SK-N-SH (cell line): ENCODE data around the gene SOX18. TPM values are rescaled to one million over a fixed set of nuclear protein-coding genes. Genes with fewer than 3 reads are reported as not detected.

Experiments used
- CTCF ChIA-PET: fragments of 300-600, 350-600 bp; formaldehyde crosslinking; extraction: SDS; loops from one replicate; lab custom pipeline; 2021; lab: Yijun Ruan, JAX
- POLR2A ChIA-PET: fragments of 350-600 bp; sonication (Branson Sonifier 250); formaldehyde crosslinking; extraction: SDS; loops from one replicate; lab custom pipeline; 2020; ENCODE audit warnings: antibody characterized with exemption, inconsistent platforms; lab: Yijun Ruan, JAX
- DNase-seq: peaks from one replicate; pipeline ENCODE4 v3.0.0; 2012
- H2AFZ ChIP-seq: fragments of 200-600 bp; sonication (generic); 2 replicates; pipeline ENCODE4 v1.8.1; 2016; ENCODE audit warnings: antibody characterized with exemption, mild to moderate bottlenecking, low read depth
- H3F3A ChIP-seq: fragments of 200-600 bp; sonication (generic); replicated peaks from 2 replicates; pipeline ENCODE3; 2016; ENCODE audit warnings: antibody characterized with exemption, mild to moderate bottlenecking; ENCODE audit not compliant: insufficient read depth
- H3K27ac ChIP-seq, 2 experiments: fragments of 200-500 bp in 1 of 2; fragments of 200-600 bp in 1 of 2; sonication (Bioruptor generic) in 1 of 2; sonication (generic), shearing (Covaris generic) in 1 of 2; 2 replicates each; pipeline versions ENCODE4 v1.5.1 to v1.6.1; 2014 to 2016; ENCODE audit warnings: low read depth in 2 of 2, inconsistent platforms in 1 of 2, low read length in 1 of 2, mild to moderate bottlenecking in 1 of 2, mixed read lengths in 1 of 2
- H3K27me3 ChIP-seq: fragments of 200-600 bp; sonication (generic), shearing (Covaris generic); 2 replicates; pipeline ENCODE4 v1.6.1; 2016; ENCODE audit warnings: mixed run types; ENCODE audit not compliant: insufficient read depth
- H3K36me3 ChIP-seq, 2 experiments: fragments of 200-500 bp in 1 of 2; fragments of 200-600 bp in 1 of 2; sonication (Bioruptor generic) in 1 of 2; sonication (generic) in 1 of 2; replicated peaks in 1 of 2; 2 replicates each; pipeline versions ENCODE3 to v1.5.1; 2014 to 2016; ENCODE audit warnings: low read length in 1 of 2, mild to moderate bottlenecking in 1 of 2; ENCODE audit not compliant: insufficient read depth in 2 of 2, control insufficient read depth in 1 of 2
- H3K4me1 ChIP-seq, 2 experiments: fragments of 200-500 bp in 1 of 2; fragments of 200-600 bp in 1 of 2; sonication (Bioruptor generic) in 1 of 2; sonication (generic), shearing (Covaris generic) in 1 of 2; 2 replicates each; pipeline versions ENCODE4 v1.5.1 to v1.6.1; 2014 to 2016; ENCODE audit warnings: low read depth in 1 of 2, low read length in 1 of 2, mixed run types in 1 of 2; ENCODE audit not compliant: insufficient read depth in 2 of 2, control insufficient read depth in 1 of 2
- H3K4me2 ChIP-seq: fragments of 200-600 bp; sonication (generic), shearing (Covaris generic); 2 replicates; pipeline ENCODE4 v1.6.1; 2017; ENCODE audit warnings: mixed run types
- H3K4me3 ChIP-seq, 2 experiments: fragments of 200-500 bp in 1 of 2; fragments of 200-600 bp in 1 of 2; sonication (Bioruptor generic) in 1 of 2; sonication (generic), shearing (Covaris generic) in 1 of 2; 2 replicates each; pipeline versions ENCODE4 v1.5.1 to v1.8.1; 2014 to 2016; ENCODE audit warnings: low read depth in 2 of 2, inconsistent platforms in 1 of 2, low read length in 1 of 2, mild to moderate bottlenecking in 1 of 2, mixed read lengths in 1 of 2, moderate library complexity in 1 of 2
- H3K79me2 ChIP-seq: fragments of 200-600 bp; sonication (generic); 2 replicates; pipeline ENCODE4 v1.8.1; 2017; ENCODE audit warnings: mild to moderate bottlenecking; ENCODE audit not compliant: insufficient read depth
- H3K9ac ChIP-seq: fragments of 200-600 bp; sonication (generic); 2 replicates; pipeline ENCODE4 v1.6.1; 2017; ENCODE audit warnings: mixed run types
- H3K9me2 ChIP-seq: fragments of 200-600 bp; sonication (generic); 2 replicates; pipeline ENCODE4 v1.6.1; 2017; ENCODE audit warnings: mixed run types
- H3K9me3 ChIP-seq: fragments of 200-600 bp; sonication (generic); 2 replicates; pipeline ENCODE4 v1.6.1; 2017; ENCODE audit warnings: mixed run types, mild to moderate bottlenecking, moderate library complexity
- H4K20me1 ChIP-seq: fragments of 200-600 bp; sonication (generic); 2 replicates; pipeline ENCODE4 v1.6.1; 2017; ENCODE audit warnings: mild to moderate bottlenecking, mixed run types; ENCODE audit not compliant: insufficient read depth
- CTCF ChIP-seq: fragments of 200-600 bp; sonication (generic); IDR thresholded peaks from 2 replicates; pipeline ENCODE4 v1.6.1; 2017; ENCODE audit warnings: antibody characterized with exemption, mild to moderate bottlenecking, moderate library complexity
- FOSL2 ChIP-seq: IDR thresholded peaks from 2 replicates; pipeline ENCODE4 v1.4.0; 2012; ENCODE audit warnings: low read depth, mild to moderate bottlenecking, moderate library complexity, borderline replicate concordance
- FOXJ3 ChIP-seq: sonication (generic); formaldehyde crosslinking; IDR thresholded peaks from 2 replicates; pipeline ENCODE4 v1.5.1; 2020; ENCODE audit warnings: mild to moderate bottlenecking, missing genetic modification reagents
- GABPA ChIP-seq: IDR thresholded peaks from 2 replicates; pipeline ENCODE4 v1.4.0; 2012; ENCODE audit warnings: low read depth, mild to moderate bottlenecking
- JUND ChIP-seq: IDR thresholded peaks from 2 replicates; pipeline ENCODE4 v1.4.0; 2012
- MAX ChIP-seq: IDR thresholded peaks from 2 replicates; pipeline ENCODE4 v1.4.0; 2012; ENCODE audit warnings: low read depth
- NFIC ChIP-seq: IDR thresholded peaks from 2 replicates; pipeline ENCODE4 v1.4.0; 2012; ENCODE audit warnings: borderline replicate concordance
- NRF1 ChIP-seq: IDR thresholded peaks from 2 replicates; pipeline ENCODE4 v1.6.1; 2012; ENCODE audit warnings: low read depth, mild to moderate bottlenecking, low read length
- RCOR1 ChIP-seq: fragments of 150-350 bp; IDR thresholded peaks from 2 replicates; pipeline ENCODE4 v1.6.1; 2017; ENCODE audit warnings: antibody characterized with exemption, low read length
- REST ChIP-seq: IDR thresholded peaks from 2 replicates; pipeline ENCODE4 v1.6.1; 2012; ENCODE audit warnings: mild to moderate bottlenecking, low read depth, low read length, moderate library complexity
- RFX5 ChIP-seq: IDR thresholded peaks from 2 replicates; pipeline ENCODE4 v1.6.1; 2012; ENCODE audit warnings: mild to moderate bottlenecking, improper control_type of control experiment, low read length
- RXRA ChIP-seq: IDR thresholded peaks from 2 replicates; pipeline ENCODE4 v1.4.0; 2012; ENCODE audit warnings: low read depth, mild to moderate bottlenecking, borderline replicate concordance
- TAF1 ChIP-seq: IDR thresholded peaks from 2 replicates; pipeline ENCODE4 v1.6.1; 2012; ENCODE audit warnings: low read depth, mild to moderate bottlenecking, low read length, moderate library complexity, borderline replicate concordance
- TEAD4 ChIP-seq: IDR thresholded peaks from 2 replicates; pipeline ENCODE4 v1.4.0; 2012; ENCODE audit warnings: mild to moderate bottlenecking, borderline replicate concordance; ENCODE audit not compliant: insufficient read depth
- USF2 ChIP-seq: fragments of 150-350 bp; IDR thresholded peaks from 2 replicates; pipeline ENCODE4 v1.6.1; 2017; ENCODE audit warnings: antibody characterized with exemption, low read length, low read depth, borderline replicate concordance
- YY1 ChIP-seq: IDR thresholded peaks from 2 replicates; pipeline ENCODE4 v1.4.0; 2012; ENCODE audit warnings: low read depth, mild to moderate bottlenecking
- WGBS: methylation state at CpG from one replicate; pipeline ENCODE4 v1.1.6; 2017; ENCODE audit warnings: low lambda C conversion rate; 5-methylcytosine and 5-hydroxymethylcytosine counted together
- polyA plus RNA-seq, 3 experiments: library from polyadenylated mRNA; depleted of rRNA; stranded (reverse); fragments of >200 nt; gene quantifications; 2 replicates each; pipeline ENCODE4 v1.2.3, GENCODE V29; 2012
- TF ChIP-seq, protein P1 (sequence below): IDR thresholded peaks from 2 replicates; pipeline ENCODE4; 2012

The SOX18 gene
- polyA plus RNA-seq, 1 of the 3 experiments (the other 2 are of a cell fraction) = not detected

- TF ChIP-seq REST (no peak), FOSL2 (no peak), RCOR1 (no peak), CTCF (no peak)
These were observed 12.3 kb downstream of the SOX18 start (continued) for GRCh38 chr20:64037199-64037497.

DNA sequence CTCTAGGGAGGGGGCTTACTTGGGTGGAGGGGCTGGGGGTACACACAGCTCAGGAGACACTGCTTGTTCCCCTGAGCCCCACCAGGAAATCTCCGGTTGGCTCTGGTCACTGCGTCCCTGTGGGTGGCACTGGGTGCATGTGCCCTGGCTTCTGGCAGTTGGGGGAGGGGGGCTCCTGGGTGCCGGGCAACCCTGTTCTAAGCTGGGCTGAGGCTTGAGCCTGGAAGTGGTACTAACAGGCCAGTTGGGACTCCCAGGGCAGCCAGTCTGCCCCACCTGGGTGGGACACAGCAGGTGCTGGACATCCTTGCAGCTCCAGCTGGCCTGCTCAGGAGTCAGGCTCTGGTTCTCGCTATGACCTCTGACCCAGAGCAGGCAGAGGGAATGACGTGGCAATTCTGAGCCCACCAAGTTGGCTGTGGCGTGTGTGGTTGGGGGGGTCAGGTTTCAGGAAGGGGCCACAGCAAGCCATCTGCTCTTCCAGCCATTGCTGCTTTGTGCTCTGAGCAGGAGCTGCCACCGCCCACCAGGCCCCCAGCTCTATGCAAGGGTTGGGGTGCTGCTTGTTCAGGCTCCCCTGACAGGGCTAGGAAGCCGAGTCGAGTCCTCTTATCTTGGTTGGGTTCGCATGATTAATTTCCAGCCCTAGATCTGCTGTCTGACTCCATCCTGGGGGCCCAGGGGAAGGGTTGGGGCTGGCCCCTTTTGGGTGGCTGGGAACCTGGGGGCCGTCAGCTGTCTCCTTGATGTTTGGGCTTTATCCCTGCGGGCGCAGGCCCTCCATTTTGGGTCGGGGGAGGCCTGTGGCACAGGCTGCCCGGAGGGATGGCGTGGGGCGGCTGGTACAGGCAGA lies 12.9 kb downstream of the SOX18 start:
- Histone ChIP-seq H3K9me2 (no peaks in the 10 kb centered on the region), H3K79me2 (no peaks in the 10 kb centered on the region), H3K9ac (no peak overlapping the region), H3K9me3 (no peaks in the 10 kb centered on the region), H2AFZ (no peak overlapping the region), H3K27me3 (no peaks in the 10 kb centered on the region), H3K27ac (no peak overlapping the region), H3K4me1 (peaks cover 0 to 7% of the 10 kb centered on the region in 2 experiments; a peak in 1 of 4 replicates), H4K20me1 (0 out of 2 replicates have a peak, but pooled peaks cover 10% of the 10 kb centered on the region), H3K4me2 (no peak overlapping the region), H3K4me3 (no peak overlapping the region), H3F3A (no peaks in the 10 kb centered on the region), H3K36me3 (peaks cover 0 to 25% of the 10 kb centered on the region in 2 experiments)
- no peak for DNase-seq
- POLR2A ChIA-PET = interaction anchor here (3.6 kb wide), 1 partner anchor 55 kb away, joined by 18 read pairs; the partner anchor contains the start of gene PRPF6
- CTCF ChIA-PET = interaction anchor here (0.9 to 7.7 kb wide), 10 partner anchors 11 to 499 kb away, joined by 3 to 85 read pairs (median 4); partner anchors contain the start of genes LKAAEAR1, PRPF6, PTK6 and SAMD10
- 82% methylated on average over 8 of the region's 17 CpGs for WGBS
- TF ChIP-seq FOXJ3 (no peak), RXRA (no peak), FOSL2 (no peak), YY1 (no peak), NRF1 (no peak), TAF1 (no peak), MAX (no peak), RFX5 (no peak), JUND (no peak), NFIC (no peak), REST (no peak), GABPA (no peak), TEAD4 (no peak), USF2 (no peak)
- TF ChIP-seq, protein P1, sequence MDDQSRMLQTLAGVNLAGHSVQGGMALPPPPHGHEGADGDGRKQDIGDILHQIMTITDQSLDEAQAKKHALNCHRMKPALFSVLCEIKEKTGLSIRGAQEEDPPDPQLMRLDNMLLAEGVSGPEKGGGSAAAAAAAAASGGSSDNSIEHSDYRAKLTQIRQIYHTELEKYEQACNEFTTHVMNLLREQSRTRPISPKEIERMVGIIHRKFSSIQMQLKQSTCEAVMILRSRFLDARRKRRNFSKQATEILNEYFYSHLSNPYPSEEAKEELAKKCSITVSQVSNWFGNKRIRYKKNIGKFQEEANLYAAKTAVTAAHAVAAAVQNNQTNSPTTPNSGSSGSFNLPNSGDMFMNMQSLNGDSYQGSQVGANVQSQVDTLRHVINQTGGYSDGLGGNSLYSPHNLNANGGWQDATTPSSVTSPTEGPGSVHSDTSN = no peak
